Measurements from ENCODE around the gene TNFRSF1B. TPM values are rescaled to one million over a fixed set of nuclear protein-coding genes. Genes with fewer than 3 reads are reported as not detected.
A peak's percentile ranks its signal among the peaks of the same experiment; 100 is the strongest.
"Not testable (repeated sequence)": the region's sequence is repeated elsewhere in the genome, so short reads cannot be mapped to it uniquely, and the experiment has no call there.

The TNFRSF1B gene
- total RNA-seq, 1 donor from 2014 or later, result 81.3 TPM

- not testable (repeated sequence) for DNase-seq
Measured at GRCh38 chr1:12224092-12224491, 57.3 kb downstream of the TNFRSF1B start.

- no peak for DNase-seq
Measured at GRCh38 chr1:12228979-12229378, 62.2 kb downstream of the TNFRSF1B start.

GRCh38 chr1:12229386-12229834, 62.6 kb downstream of the TNFRSF1B start:
- no peak for DNase-seq

GRCh38 chr1:12229835-12230548, 63.2 kb downstream of the TNFRSF1B start, which contains the start of gene VPS13D:
VPS13D (plus strand) TSS chr1:12230030; CDS start chr1:12234267, 4,237 bp downstream.
- DNase-seq, result peak; percentile 88

- DNase-seq, result peak; percentile 53
Measured at GRCh38 chr1:12230549-12231275, 63.9 kb downstream of the TNFRSF1B start.

- DNase-seq, result no peak
Measured at GRCh38 chr1:12231276-12231595, 64.4 kb downstream of the TNFRSF1B start.

GRCh38 chr1:12232221-12232620, 65.4 kb downstream of the TNFRSF1B start:
- DNase-seq, result no peak

GRCh38 chr1:12244078-12244477, 77.3 kb downstream of the TNFRSF1B start:
- DNase-seq, result peak; percentile 60

GRCh38 chr1:12244585-12244984, 77.8 kb downstream of the TNFRSF1B start:
- DNase-seq, result no peak

GRCh38 chr1:12245116-12245515, 78.3 kb downstream of the TNFRSF1B start:
- DNase-seq, result no peak

- no peak for DNase-seq
Measured at GRCh38 chr1:12245733-12246132, 78.9 kb downstream of the TNFRSF1B start.

GRCh38 chr1:12246584-12246983, 79.8 kb downstream of the TNFRSF1B start:
- DNase-seq, result no peak

- DNase-seq, result no peak
Measured at GRCh38 chr1:12249181-12249580, 82.4 kb downstream of the TNFRSF1B start.

GRCh38 chr1:12249748-12250147, 83.0 kb downstream of the TNFRSF1B start:
- DNase-seq, result no peak

- no peak for DNase-seq
Measured at GRCh38 chr1:12251442-12251841, 84.7 kb downstream of the TNFRSF1B start.

- no peak for DNase-seq
Measured at GRCh38 chr1:12255913-12256312, 89.1 kb downstream of the TNFRSF1B start.

GRCh38 chr1:12258272-12258671, 91.5 kb downstream of the TNFRSF1B start:
- DNase-seq, result no peak

Other genes with a start within 250 kb of the TNFRSF1B start
- gene KIAA2013, start 240.6 kb upstream of the TNFRSF1B start, total RNA-seq, result 87.1 and 117 TPM in 2 replicates
- 242 and 359 TPM in 2 replicates for gene PLOD1, start 232.3 kb upstream of the TNFRSF1B start, total RNA-seq
- 61.1 and 95.3 TPM in 2 replicates for gene MFN2, start 186.5 kb upstream of the TNFRSF1B start, total RNA-seq
- gene MIIP, start 147.5 kb upstream of the TNFRSF1B start, total RNA-seq, result 39.2 and 45.4 TPM in 2 replicates
- gene TNFRSF8, start 103.7 kb upstream of the TNFRSF1B start, total RNA-seq, result 0.33 and 0.34 TPM in 2 replicates
- gene VPS13D, start 63.0 kb downstream of the TNFRSF1B start, total RNA-seq, result 39.0 and 45.9 TPM in 2 replicates

Measured in dermis blood vessel endothelial cell (primary cell).